GM19452 (cell line): ENCODE data around the gene CHCHD3.

Experiments
- ATAC-seq: cut with Tn5 transposase; IDR thresholded peaks from one replicate; pipeline ENCODE4 v1.9.1; 2021; ENCODE audit not compliant: unreplicated experiment

CHCHD3 gene

GRCh38 chr7:133047321-133047720, 34.6 kb downstream of the CHCHD3 start:
- no peak for ATAC-seq

- ATAC-seq: no peak
Observed at GRCh38 chr7:133044722-133045473, 37.0 kb downstream of the CHCHD3 start.

- no peak for ATAC-seq
Observed at GRCh38 chr7:133040674-133041073, 41.2 kb downstream of the CHCHD3 start.

GRCh38 chr7:133040178-133040577, 41.7 kb downstream of the CHCHD3 start:
- ATAC-seq: no peak

- ATAC-seq: no peak
Observed at GRCh38 chr7:133039614-133040013, 42.3 kb downstream of the CHCHD3 start.

GRCh38 chr7:133036289-133036688, 45.6 kb downstream of the CHCHD3 start:
- no peak for ATAC-seq

GRCh38 chr7:133035240-133035639, 46.6 kb downstream of the CHCHD3 start:
- peak; percentile 91 for ATAC-seq

GRCh38 chr7:133030346-133030745, 51.5 kb downstream of the CHCHD3 start:
- ATAC-seq: no peak

GRCh38 chr7:133029463-133029862, 52.4 kb downstream of the CHCHD3 start:
- ATAC-seq: no peak

GRCh38 chr7:133027397-133027796, 54.5 kb downstream of the CHCHD3 start:
- no peak for ATAC-seq

- ATAC-seq: no peak
Observed at GRCh38 chr7:133026210-133026859, 55.6 kb downstream of the CHCHD3 start.

- ATAC-seq: no peak
Observed at GRCh38 chr7:133025056-133025455, 56.8 kb downstream of the CHCHD3 start.

GRCh38 chr7:133024596-133024995, 57.3 kb downstream of the CHCHD3 start:
- ATAC-seq: no peak

GRCh38 chr7:133023370-133024071, 58.4 kb downstream of the CHCHD3 start:
- ATAC-seq: no peak

GRCh38 chr7:133022661-133023060, 59.2 kb downstream of the CHCHD3 start:
- no peak for ATAC-seq

- no peak for ATAC-seq
Observed at GRCh38 chr7:133021196-133021595, 60.7 kb downstream of the CHCHD3 start.

GRCh38 chr7:133020496-133020895, 61.4 kb downstream of the CHCHD3 start:
- no peak for ATAC-seq

GRCh38 chr7:133019590-133019989, 62.3 kb downstream of the CHCHD3 start:
- no peak for ATAC-seq

- no peak for ATAC-seq
Observed at GRCh38 chr7:133016604-133017003, 65.3 kb downstream of the CHCHD3 start.

- ATAC-seq: no peak
Observed at GRCh38 chr7:133015888-133016287, 66.0 kb downstream of the CHCHD3 start.

GRCh38 chr7:133011746-133012145, 70.1 kb downstream of the CHCHD3 start:
- no peak for ATAC-seq
